ENCODE measurements around the gene MICAL3. TPM values are rescaled to one million over a fixed set of nuclear protein-coding genes. Genes with fewer than 3 reads are reported as not detected.

MICAL3 gene
- total and polyA plus RNA-seq, 9 of the 15 experiments (the other 6 are each of a cell fraction or from before 2014, with no cell fraction given): 0.53 to 32.1 (median 12.3) TPM

DNA sequence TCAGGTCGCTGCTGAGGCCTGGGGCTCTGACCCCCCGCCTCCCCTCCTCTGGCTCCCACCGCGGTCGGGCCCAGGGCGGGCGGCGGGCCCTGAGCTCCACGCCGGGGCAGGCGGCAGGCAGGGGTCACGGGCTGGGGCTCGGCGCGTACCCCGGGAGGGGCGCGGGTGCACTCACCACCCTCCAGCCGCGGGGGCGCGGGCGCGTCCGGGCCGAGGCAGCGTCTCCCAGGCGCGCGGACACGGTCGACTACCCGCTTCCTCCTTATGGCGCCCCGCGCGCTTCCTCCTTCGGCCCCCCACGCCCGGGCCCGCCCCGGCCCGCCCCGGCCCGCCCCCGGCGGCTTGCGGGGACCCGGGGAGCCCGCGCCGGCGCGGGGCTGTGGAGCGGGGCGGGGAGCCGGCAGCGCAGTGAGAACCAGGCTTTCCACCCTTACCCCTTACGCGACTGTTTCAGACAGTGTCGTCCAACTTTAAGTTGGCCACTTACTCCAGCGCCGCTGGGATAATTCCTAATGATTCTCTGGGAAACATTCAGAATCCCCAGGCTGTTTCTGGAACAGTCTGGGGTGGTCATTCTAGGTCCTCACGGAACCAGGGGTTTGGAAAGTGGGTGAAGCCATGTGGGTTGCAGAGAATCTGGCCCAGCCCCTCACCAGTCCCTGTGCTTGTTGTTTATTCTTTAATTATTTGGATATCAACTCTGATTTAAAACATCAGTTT, 250.0 kb downstream of the MICAL3 start, which contains the start of gene BID (continued):
- TF ChIP-seq, protein P1, sequence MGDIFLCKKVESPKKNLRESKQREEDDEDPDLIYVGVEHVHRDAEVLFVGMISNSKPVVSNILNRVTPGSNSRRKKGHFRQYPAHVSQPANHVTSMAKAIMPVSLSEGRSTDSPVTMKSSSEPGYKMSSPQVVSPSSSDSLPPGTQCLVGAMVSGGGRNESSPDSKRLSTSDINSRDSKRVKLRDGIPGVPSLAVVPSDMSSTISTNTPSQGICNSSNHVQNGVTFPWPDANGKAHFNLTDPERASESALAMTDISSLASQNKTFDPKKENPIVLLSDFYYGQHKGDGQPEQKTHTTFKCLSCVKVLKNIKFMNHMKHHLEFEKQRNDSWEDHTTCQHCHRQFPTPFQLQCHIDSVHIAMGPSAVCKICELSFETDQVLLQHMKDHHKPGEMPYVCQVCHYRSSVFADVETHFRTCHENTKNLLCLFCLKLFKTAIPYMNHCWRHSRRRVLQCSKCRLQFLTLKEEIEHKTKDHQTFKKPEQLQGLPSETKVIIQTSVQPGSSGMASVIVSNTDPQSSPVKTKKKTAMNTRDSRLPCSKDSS (IDR thresholded peaks at IDR 0.05; ENCODE audit: low read depth, partially characterized antibody): no peak
- TF ChIP-seq SPI1 (IDR thresholded peaks at IDR 0.05; ENCODE audit: borderline replicate concordance, low read depth, low read length): peak; percentile 48; the same call in 1 of the 2 replicates
- TF ChIP-seq, protein P2, sequence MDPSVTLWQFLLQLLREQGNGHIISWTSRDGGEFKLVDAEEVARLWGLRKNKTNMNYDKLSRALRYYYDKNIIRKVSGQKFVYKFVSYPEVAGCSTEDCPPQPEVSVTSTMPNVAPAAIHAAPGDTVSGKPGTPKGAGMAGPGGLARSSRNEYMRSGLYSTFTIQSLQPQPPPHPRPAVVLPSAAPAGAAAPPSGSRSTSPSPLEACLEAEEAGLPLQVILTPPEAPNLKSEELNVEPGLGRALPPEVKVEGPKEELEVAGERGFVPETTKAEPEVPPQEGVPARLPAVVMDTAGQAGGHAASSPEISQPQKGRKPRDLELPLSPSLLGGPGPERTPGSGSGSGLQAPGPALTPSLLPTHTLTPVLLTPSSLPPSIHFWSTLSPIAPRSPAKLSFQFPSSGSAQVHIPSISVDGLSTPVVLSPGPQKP (CRISPR knock-in tag; IDR thresholded peaks at IDR 0.05): no peak
- TF ChIP-seq RBBP5 (IDR thresholded peaks at IDR 0.05; ENCODE audit: borderline replicate concordance, insufficient read depth, low read length, poor library complexity, severe bottlenecking): peak; percentile 77
- TF ChIP-seq, protein P3, sequence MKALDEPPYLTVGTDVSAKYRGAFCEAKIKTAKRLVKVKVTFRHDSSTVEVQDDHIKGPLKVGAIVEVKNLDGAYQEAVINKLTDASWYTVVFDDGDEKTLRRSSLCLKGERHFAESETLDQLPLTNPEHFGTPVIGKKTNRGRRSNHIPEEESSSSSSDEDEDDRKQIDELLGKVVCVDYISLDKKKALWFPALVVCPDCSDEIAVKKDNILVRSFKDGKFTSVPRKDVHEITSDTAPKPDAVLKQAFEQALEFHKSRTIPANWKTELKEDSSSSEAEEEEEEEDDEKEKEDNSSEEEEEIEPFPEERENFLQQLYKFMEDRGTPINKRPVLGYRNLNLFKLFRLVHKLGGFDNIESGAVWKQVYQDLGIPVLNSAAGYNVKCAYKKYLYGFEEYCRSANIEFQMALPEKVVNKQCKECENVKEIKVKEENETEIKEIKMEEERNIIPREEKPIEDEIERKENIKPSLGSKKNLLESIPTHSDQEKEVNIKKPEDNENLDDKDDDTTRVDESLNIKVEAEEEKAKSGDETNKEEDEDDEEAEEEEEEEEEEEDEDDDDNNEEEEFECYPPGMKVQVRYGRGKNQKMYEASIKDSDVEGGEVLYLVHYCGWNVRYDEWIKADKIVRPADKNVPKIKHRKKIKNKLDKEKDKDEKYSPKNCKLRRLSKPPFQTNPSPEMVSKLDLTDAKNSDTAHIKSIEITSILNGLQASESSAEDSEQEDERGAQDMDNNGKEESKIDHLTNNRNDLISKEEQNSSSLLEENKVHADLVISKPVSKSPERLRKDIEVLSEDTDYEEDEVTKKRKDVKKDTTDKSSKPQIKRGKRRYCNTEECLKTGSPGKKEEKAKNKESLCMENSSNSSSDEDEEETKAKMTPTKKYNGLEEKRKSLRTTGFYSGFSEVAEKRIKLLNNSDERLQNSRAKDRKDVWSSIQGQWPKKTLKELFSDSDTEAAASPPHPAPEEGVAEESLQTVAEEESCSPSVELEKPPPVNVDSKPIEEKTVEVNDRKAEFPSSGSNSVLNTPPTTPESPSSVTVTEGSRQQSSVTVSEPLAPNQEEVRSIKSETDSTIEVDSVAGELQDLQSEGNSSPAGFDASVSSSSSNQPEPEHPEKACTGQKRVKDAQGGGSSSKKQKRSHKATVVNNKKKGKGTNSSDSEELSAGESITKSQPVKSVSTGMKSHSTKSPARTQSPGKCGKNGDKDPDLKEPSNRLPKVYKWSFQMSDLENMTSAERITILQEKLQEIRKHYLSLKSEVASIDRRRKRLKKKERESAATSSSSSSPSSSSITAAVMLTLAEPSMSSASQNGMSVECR (CRISPR knock-in tag; IDR thresholded peaks at IDR 0.05): no peak; the same call in 1 of the 2 replicates
- TF ChIP-seq, protein P4, sequence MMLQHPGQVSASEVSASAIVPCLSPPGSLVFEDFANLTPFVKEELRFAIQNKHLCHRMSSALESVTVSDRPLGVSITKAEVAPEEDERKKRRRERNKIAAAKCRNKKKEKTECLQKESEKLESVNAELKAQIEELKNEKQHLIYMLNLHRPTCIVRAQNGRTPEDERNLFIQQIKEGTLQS (IDR thresholded peaks at IDR 0.05): no peak
- TF ChIP-seq, protein P4 (CRISPR knock-in tag; conservative IDR thresholded peaks at IDR 0.05): no peak
- peak; percentile 48; the same call in 1 of the 2 replicates for TF ChIP-seq L3MBTL2 (IDR thresholded peaks at IDR 0.05)
- TF ChIP-seq, protein P5, sequence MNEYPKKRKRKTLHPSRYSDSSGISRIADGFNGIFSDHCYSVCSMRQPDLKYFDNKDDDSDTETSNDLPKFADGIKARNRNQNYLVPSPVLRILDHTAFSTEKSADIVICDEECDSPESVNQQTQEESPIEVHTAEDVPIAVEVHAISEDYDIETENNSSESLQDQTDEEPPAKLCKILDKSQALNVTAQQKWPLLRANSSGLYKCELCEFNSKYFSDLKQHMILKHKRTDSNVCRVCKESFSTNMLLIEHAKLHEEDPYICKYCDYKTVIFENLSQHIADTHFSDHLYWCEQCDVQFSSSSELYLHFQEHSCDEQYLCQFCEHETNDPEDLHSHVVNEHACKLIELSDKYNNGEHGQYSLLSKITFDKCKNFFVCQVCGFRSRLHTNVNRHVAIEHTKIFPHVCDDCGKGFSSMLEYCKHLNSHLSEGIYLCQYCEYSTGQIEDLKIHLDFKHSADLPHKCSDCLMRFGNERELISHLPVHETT (CRISPR knock-in tag; conservative IDR thresholded peaks at IDR 0.05 in 1 of 2, IDR thresholded peaks at IDR 0.05 in 1 of 2): 0 out of 4 replicates have a peak, but pooled peaks of 1 of the 2 experiments have one; percentile 26
- TF ChIP-seq, protein P6, sequence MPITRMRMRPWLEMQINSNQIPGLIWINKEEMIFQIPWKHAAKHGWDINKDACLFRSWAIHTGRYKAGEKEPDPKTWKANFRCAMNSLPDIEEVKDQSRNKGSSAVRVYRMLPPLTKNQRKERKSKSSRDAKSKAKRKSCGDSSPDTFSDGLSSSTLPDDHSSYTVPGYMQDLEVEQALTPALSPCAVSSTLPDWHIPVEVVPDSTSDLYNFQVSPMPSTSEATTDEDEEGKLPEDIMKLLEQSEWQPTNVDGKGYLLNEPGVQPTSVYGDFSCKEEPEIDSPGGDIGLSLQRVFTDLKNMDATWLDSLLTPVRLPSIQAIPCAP (CRISPR knock-in tag; IDR thresholded peaks at IDR 0.05; ENCODE audit: borderline replicate concordance): no peak
- TF ChIP-seq CAMTA2 (CRISPR knock-in tag; conservative IDR thresholded peaks at IDR 0.05): no peak
- TF ChIP-seq MCM2 (IDR thresholded peaks at IDR 0.05; ENCODE audit: low read depth): no peak
- TF ChIP-seq JUN (IDR thresholded peaks at IDR 0.05; ENCODE audit: borderline replicate concordance, low read depth, low read length): no peak
- TF ChIP-seq JUN (CRISPR knock-in tag; IDR thresholded peaks at IDR 0.05; ENCODE audit: borderline replicate concordance): no peak

Measured in K562 (cell line).